ENCODE measurements around the gene PRDX1.

Gene PRDX1

GRCh38 chr1:45542591-45542990 is 20.9 kb upstream of the PRDX1 start:
- Histone ChIP-seq H2AFZ (peak overlapping the region; percentile 17), H3K27me3 (ENCODE audit: control insufficient read depth, insufficient read depth, low read length) (no peaks in the 10 kb centered on the region), H3K79me2 (no peaks in the 10 kb centered on the region), H3K9ac (no peak overlapping the region), H3K4me1 (no peaks in the 10 kb centered on the region), H3K4me3 (ENCODE audit: low read depth, low read length) (no peak overlapping the region), H3K27ac (no peak overlapping the region), H3K36me3 (ENCODE audit: control insufficient read depth, insufficient read depth, low read length) (no peaks in the 10 kb centered on the region), H3K4me2 (ENCODE audit: low read length) (no peak overlapping the region), H3K9me3 (ENCODE audit: control insufficient read depth, low read length) (no peaks in the 10 kb centered on the region)
- TF ChIP-seq CTCF (IDR thresholded peaks at IDR 0.05): no peak

- no peaks in the 10 kb centered on the region for H3K79me2 ChIP-seq
These were observed 19.5 kb upstream of the PRDX1 start for GRCh38 chr1:45541193-45541592.

GRCh38 chr1:45536886-45537285 is 15.2 kb upstream of the PRDX1 start:
- H3K79me2 ChIP-seq: no peaks in the 10 kb centered on the region
- H3K4me2 ChIP-seq (ENCODE audit: low read length): no peak overlapping the region
- no peaks in the 10 kb centered on the region for H3K36me3 ChIP-seq (ENCODE audit: control insufficient read depth, insufficient read depth, low read length)
- H3K4me3 ChIP-seq (ENCODE audit: low read depth, low read length): no peak overlapping the region
- no peaks in the 10 kb centered on the region for H3K9me3 ChIP-seq (ENCODE audit: control insufficient read depth, low read length)
- no peaks in the 10 kb centered on the region for H3K4me1 ChIP-seq
- TF ChIP-seq CTCF (IDR thresholded peaks at IDR 0.05): no peak
- no peaks in the 10 kb centered on the region for H3K27me3 ChIP-seq (ENCODE audit: control insufficient read depth, insufficient read depth, low read length)
- no peak overlapping the region for H3K27ac ChIP-seq
- H2AFZ ChIP-seq: no peak overlapping the region
- no peak overlapping the region for H3K9ac ChIP-seq

More at GRCh38 chr1:45541193-45541592, 19.5 kb upstream of the PRDX1 start:
- Histone ChIP-seq H3K9me3 (ENCODE audit: control insufficient read depth, low read length) (no peaks in the 10 kb centered on the region), H3K36me3 (ENCODE audit: control insufficient read depth, insufficient read depth, low read length) (no peaks in the 10 kb centered on the region), H3K4me1 (no peaks in the 10 kb centered on the region), H3K27ac (no peak overlapping the region), H3K9ac (no peak overlapping the region), H3K27me3 (ENCODE audit: control insufficient read depth, insufficient read depth, low read length) (no peaks in the 10 kb centered on the region), H3K4me2 (ENCODE audit: low read length) (no peak overlapping the region), H3K4me3 (ENCODE audit: low read depth, low read length) (no peak overlapping the region), H2AFZ (no peak overlapping the region)
- no peak for TF ChIP-seq CTCF (IDR thresholded peaks at IDR 0.05)

GRCh38 chr1:45535988-45536766 is 14.5 kb upstream of the PRDX1 start:
- no peaks in the 10 kb centered on the region for H3K79me2 ChIP-seq
- no peak overlapping the region for H3K27ac ChIP-seq
- no peak overlapping the region for H3K9ac ChIP-seq
- no peaks in the 10 kb centered on the region for H3K27me3 ChIP-seq (ENCODE audit: control insufficient read depth, insufficient read depth, low read length)
- no peak overlapping the region for H3K4me3 ChIP-seq (ENCODE audit: low read depth, low read length)
- no peaks in the 10 kb centered on the region for H3K4me1 ChIP-seq
- H3K4me2 ChIP-seq (ENCODE audit: low read length): no peak overlapping the region
- no peak for TF ChIP-seq CTCF (IDR thresholded peaks at IDR 0.05)
- no peaks in the 10 kb centered on the region for H3K36me3 ChIP-seq (ENCODE audit: control insufficient read depth, insufficient read depth, low read length)
- no peaks in the 10 kb centered on the region for H3K9me3 ChIP-seq (ENCODE audit: control insufficient read depth, low read length)
- no peak overlapping the region for H2AFZ ChIP-seq

- H3K27me3 ChIP-seq (ENCODE audit: control insufficient read depth, insufficient read depth, low read length): no peaks in the 10 kb centered on the region
These were observed 10.2 kb upstream of the PRDX1 start for GRCh38 chr1:45531873-45532272.

More at GRCh38 chr1:45531873-45532272, 10.2 kb upstream of the PRDX1 start:
- H3K27ac ChIP-seq: no peak overlapping the region
- no peaks in the 10 kb centered on the region for H3K79me2 ChIP-seq
- no peak overlapping the region for H3K9ac ChIP-seq
- H3K4me1 ChIP-seq: no peaks in the 10 kb centered on the region
- H3K4me3 ChIP-seq (ENCODE audit: low read depth, low read length): no peak overlapping the region
- H3K36me3 ChIP-seq (ENCODE audit: control insufficient read depth, insufficient read depth, low read length): no peaks in the 10 kb centered on the region
- no peak for TF ChIP-seq CTCF (IDR thresholded peaks at IDR 0.05)
- no peak overlapping the region for H3K4me2 ChIP-seq (ENCODE audit: low read length)
- no peaks in the 10 kb centered on the region for H3K9me3 ChIP-seq (ENCODE audit: control insufficient read depth, low read length)
- no peak overlapping the region for H2AFZ ChIP-seq

Measured in parathyroid adenoma (tissue), 2 donors.